ENCODE results near the gene CAPNS1.
"Not testable (repeated sequence)": the region's sequence is repeated elsewhere in the genome, so short reads cannot be mapped to it uniquely, and the experiment has no call there.

Gene CAPNS1

DNA sequence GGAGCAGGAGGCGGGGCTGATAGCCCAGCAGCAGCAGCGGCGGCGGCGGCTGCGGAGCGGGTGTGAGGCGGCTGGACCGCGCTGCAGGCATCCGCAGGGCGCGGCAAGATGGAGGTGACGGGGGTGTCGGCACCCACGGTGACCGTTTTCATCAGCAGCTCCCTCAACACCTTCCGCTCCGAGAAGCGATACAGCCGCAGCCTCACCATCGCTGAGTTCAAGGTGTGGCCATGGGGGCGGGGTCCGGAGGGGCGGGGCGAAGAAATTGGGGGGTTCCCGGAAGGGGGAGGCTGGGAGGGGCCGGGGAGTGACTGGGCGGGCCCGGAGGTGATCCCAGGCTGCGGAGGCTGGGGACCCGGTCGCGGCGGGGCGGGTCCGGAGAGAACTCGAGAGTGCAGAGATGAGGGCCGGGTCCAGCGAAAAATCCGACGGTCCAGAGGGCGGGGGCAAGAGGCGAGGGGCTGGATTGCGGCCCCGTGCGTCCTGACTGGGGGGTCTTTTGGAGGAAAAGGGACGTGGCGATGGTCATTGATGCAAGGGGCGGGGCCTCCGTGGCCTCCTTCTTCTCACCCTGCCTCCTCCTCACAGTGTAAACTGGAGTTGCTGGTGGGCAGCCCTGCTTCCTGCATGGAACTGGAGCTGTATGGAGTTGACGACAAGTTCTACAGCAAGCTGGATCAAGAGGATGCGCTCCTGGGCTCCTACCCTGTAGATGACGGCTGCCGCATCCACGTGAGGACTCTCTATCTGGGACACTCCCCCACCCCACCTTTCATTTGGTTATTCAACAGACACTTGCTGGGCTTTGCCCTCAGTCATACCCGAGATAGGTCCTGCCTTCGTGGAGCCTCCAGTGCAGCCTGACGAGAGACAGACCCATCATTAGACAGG is 24.2 kb upstream of the CAPNS1 start, which contains the start of gene TBCB:
Gene TBCB (plus strand): TSS at position 16 of the 891 bp plus-strand sequence. CDS start 93 bp downstream, at position 109.
- Histone ChIP-seq H3K9me3 (ENCODE audit: insufficient read depth, low read depth, low read length) (no peaks in the 10 kb centered on the region), H3K4me3 (ENCODE audit: low read length) (peak within 1 kb of the TSS; percentile 76), H3K4me1 (ENCODE audit: insufficient read depth, low read length) (peaks cover 9% of the 10 kb centered on the region; the same call in 1 of the 2 replicates), H3K9ac (ENCODE audit: low read depth, low read length) (peak within 1 kb of the TSS; percentile 54), H3K27ac (ENCODE audit: low read depth, low read length) (peak within 1 kb of the TSS; percentile 66; the same call in 1 of the 2 replicates), H3K27me3 (ENCODE audit: insufficient read depth, low read length) (no peaks in the 10 kb centered on the region), H3K36me3 (ENCODE audit: insufficient read depth, low read length) (peaks cover 53% of the 10 kb centered on the region)
- WGBS, result 5% methylated on average over 57 of the region's 59 CpGs

DNA sequence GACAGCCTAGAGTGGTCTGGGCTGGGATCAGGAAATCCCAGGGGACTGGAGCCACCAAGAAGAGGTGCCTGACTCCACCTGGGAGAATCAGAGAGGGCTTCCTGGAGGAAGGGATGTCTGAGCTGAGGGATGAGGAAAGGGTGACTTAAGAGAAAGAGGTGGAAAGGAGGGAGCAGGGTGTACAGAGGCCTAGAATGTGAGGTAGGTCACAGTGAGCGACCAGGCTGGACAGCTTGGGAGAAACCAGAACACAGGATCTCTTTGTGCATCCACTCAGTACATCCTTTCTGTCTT is 23.6 kb upstream of the CAPNS1 start:
- H3K27ac ChIP-seq (ENCODE audit: low read depth, low read length), result no peak overlapping the region
- peaks cover 9% of the 10 kb centered on the region; the same call in 1 of the 2 replicates for H3K4me1 ChIP-seq (ENCODE audit: insufficient read depth, low read length)
- 91% methylated on average over 1 of the region's 1 CpG for WGBS
- no peaks in the 10 kb centered on the region for H3K27me3 ChIP-seq (ENCODE audit: insufficient read depth, low read length)
- H3K4me3 ChIP-seq (ENCODE audit: low read length), result peak overlapping the region; percentile 76
- 0 out of 2 replicates have a peak overlapping the region, but pooled peaks have one; percentile 42 for H3K9ac ChIP-seq (ENCODE audit: low read depth, low read length)
- H3K36me3 ChIP-seq (ENCODE audit: insufficient read depth, low read length), result peaks cover 56% of the 10 kb centered on the region
- H3K9me3 ChIP-seq (ENCODE audit: insufficient read depth, low read depth, low read length), result no peaks in the 10 kb centered on the region

DNA sequence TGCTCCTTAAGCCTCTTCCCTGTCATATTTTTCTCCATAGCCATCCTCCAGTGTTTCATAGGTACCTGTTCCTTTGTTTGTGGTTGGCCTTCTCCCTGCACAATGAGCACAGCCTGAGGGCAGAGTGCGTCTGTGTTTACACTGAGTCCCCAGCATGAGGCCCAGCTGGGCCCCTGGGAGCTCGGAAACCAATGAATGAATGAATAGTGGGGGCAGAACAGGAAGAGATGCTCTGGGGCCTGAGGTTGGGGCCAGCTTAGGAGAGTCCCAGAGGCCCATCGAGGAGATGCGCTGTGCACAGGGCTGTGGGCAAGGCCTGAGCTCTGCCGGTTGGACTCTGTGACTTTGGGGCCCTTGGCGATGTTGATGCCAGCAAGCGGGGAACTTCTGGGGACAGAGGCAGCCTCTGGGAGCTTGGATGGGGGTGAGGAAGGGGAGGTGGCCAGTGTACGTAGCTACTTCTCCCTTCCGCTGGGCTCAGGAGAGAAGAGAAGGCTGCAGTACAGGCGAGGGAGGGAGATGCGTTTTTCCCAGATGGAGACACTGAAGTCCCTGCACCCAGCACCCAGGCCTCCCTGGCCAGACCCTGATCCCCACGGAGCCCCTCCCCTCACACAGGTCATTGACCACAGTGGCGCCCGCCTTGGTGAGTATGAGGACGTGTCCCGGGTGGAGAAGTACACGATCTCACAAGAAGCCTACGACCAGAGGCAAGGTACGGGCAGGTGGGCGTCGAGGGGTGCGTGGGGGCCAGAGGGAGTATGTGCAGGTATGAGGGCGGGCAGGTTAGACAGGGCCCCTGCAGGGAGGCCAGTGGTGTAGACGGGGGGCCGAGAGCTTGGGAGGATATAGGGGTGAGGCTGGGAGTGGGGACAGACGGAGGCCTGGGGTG is 19.5 kb upstream of the CAPNS1 start:
- Histone ChIP-seq H3K36me3 (ENCODE audit: insufficient read depth, low read length) (peaks cover 71% of the 10 kb centered on the region), H3K4me3 (ENCODE audit: low read length) (no peak overlapping the region), H3K9ac (ENCODE audit: low read depth, low read length) (no peak overlapping the region), H3K27ac (ENCODE audit: low read depth, low read length) (no peak overlapping the region), H3K4me1 (ENCODE audit: insufficient read depth, low read length) (peaks cover 9% of the 10 kb centered on the region; the same call in 1 of the 2 replicates), H3K9me3 (ENCODE audit: insufficient read depth, low read depth, low read length) (no peaks in the 10 kb centered on the region), H3K27me3 (ENCODE audit: insufficient read depth, low read length) (no peaks in the 10 kb centered on the region)
- 88% methylated on average over 26 of the region's 26 CpGs for WGBS

DNA sequence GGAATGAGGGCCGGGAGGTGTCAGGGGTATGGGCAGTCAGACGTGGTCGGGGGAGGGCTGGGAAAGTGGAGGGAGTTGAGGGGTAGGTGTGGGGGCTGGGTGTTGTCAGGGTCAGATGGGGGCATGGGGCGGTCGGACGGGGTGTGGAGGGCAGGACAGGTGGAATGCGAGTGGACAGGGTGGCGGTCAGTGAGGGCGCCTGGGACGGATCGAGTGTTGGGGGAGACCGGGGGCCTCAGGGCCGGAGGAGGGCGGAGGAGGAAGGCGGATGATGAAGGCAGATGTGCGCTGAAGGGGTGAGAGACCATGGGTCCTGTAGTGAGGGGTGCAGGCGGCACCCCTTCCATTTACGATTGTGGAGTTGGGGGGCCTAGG is 18.9 kb upstream of the CAPNS1 start:
- H3K4me1 ChIP-seq (ENCODE audit: insufficient read depth, low read length), result peaks cover 9% of the 10 kb centered on the region; the same call in 1 of the 2 replicates
- H3K27ac ChIP-seq (ENCODE audit: low read depth, low read length), result no peak overlapping the region
- no peaks in the 10 kb centered on the region for H3K27me3 ChIP-seq (ENCODE audit: insufficient read depth, low read length)
- H3K36me3 ChIP-seq (ENCODE audit: insufficient read depth, low read length), result peaks cover 77% of the 10 kb centered on the region
- no peak overlapping the region for H3K4me3 ChIP-seq (ENCODE audit: low read length)
- 95% methylated on average over 18 of the region's 18 CpGs for WGBS
- H3K9me3 ChIP-seq (ENCODE audit: insufficient read depth, low read depth, low read length), result no peaks in the 10 kb centered on the region
- 0 out of 2 replicates have a peak overlapping the region, but pooled peaks have one; percentile 26 for H3K9ac ChIP-seq (ENCODE audit: low read depth, low read length)

DNA sequence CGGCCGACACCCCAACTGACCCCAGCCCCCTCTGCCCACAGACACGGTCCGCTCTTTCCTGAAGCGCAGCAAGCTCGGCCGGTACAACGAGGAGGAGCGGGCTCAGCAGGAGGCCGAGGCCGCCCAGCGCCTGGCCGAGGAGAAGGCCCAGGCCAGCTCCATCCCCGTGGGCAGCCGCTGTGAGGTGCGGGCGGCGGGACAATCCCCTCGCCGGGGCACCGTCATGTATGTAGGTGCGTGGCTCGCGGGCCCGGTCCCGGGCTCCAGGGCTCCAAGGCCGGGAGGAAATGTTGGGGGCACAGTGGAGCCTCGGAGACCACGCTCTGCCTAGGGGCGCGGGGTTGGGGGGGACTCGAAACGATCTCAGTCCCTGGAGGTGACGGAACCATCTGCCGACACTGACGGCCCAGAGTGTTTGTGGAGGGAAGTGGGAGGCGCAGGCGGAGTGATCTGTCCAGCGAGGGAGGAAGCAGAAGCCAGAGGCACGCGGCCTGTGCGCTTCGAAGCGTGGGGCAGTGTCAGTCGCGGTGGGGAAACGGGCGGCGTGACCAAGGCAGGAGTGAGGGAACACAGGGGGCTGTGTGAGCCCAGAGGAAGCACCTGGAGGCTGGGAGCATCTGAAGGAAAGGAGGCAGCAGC is 18.3 kb upstream of the CAPNS1 start:
- Histone ChIP-seq H3K27me3 (ENCODE audit: insufficient read depth, low read length) (no peaks in the 10 kb centered on the region), H3K36me3 (ENCODE audit: insufficient read depth, low read length) (peaks cover 72% of the 10 kb centered on the region), H3K27ac (ENCODE audit: low read depth, low read length) (no peak overlapping the region), H3K9ac (ENCODE audit: low read depth, low read length) (0 out of 2 replicates have a peak overlapping the region, but pooled peaks have one; percentile 26), H3K4me3 (ENCODE audit: low read length) (no peak overlapping the region), H3K9me3 (ENCODE audit: insufficient read depth, low read depth, low read length) (no peaks in the 10 kb centered on the region), H3K4me1 (ENCODE audit: insufficient read depth, low read length) (peaks cover 7% of the 10 kb centered on the region; the same call in 1 of the 2 replicates)
- 93% methylated on average over 49 of the region's 49 CpGs for WGBS

DNA sequence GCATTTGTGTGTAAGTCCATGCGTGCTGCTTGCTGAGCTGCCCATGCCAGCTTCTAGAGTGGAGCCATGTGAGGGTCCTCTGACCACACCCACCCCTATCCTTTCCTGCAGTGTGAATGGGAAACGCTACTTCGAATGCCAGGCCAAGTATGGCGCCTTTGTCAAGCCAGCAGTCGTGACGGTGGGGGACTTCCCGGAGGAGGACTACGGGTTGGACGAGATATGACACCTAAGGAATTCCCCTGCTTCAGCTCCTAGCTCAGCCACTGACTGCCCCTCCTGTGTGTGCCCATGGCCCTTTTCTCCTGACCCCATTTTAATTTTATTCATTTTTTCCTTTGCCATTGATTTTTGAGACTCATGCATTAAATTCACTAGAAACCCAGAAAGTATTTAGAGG is 14.3 kb upstream of the CAPNS1 start:
- Histone ChIP-seq H3K4me1 (ENCODE audit: insufficient read depth, low read length) (no peaks in the 10 kb centered on the region), H3K27ac (ENCODE audit: low read depth, low read length) (no peak overlapping the region), H3K36me3 (ENCODE audit: insufficient read depth, low read length) (peaks cover 44% of the 10 kb centered on the region), H3K4me3 (ENCODE audit: low read length) (no peak overlapping the region), H3K9me3 (ENCODE audit: insufficient read depth, low read depth, low read length) (no peaks in the 10 kb centered on the region), H3K27me3 (ENCODE audit: insufficient read depth, low read length) (no peaks in the 10 kb centered on the region), H3K9ac (ENCODE audit: low read depth, low read length) (no peak overlapping the region)
- WGBS, result 95% methylated on average over 9 of the region's 9 CpGs

DNA sequence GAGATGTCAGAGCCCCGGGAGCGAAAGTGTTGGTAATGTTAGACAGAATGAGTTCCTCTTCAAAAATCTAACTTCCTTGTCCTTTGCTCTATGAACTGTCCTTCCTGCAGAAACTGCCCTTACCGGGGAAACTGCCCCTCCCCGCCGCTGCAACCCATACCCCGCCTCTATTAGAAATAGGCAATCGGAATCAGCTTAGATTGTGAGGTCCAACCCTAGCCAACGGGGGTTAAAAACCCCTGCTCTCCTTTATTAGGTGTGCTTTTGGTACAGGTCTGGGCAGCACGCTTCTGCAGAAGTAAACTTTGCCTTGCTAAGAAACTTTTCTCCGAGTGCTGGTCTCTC is 11.5 kb upstream of the CAPNS1 start:
- no peaks in the 10 kb centered on the region for H3K27me3 ChIP-seq (ENCODE audit: insufficient read depth, low read length)
- peak overlapping the region; percentile 82 for H3K27ac ChIP-seq (ENCODE audit: low read depth, low read length)
- H3K9me3 ChIP-seq (ENCODE audit: insufficient read depth, low read depth, low read length), result no peaks in the 10 kb centered on the region
- 24% methylated on average over 10 of the region's 10 CpGs for WGBS
- H3K36me3 ChIP-seq (ENCODE audit: insufficient read depth, low read length), result peaks cover 24% of the 10 kb centered on the region
- no peaks in the 10 kb centered on the region for H3K4me1 ChIP-seq (ENCODE audit: insufficient read depth, low read length)
- peak overlapping the region; percentile 64 for H3K4me3 ChIP-seq (ENCODE audit: low read length)
- peak overlapping the region; percentile 76 for H3K9ac ChIP-seq (ENCODE audit: low read depth, low read length)

DNA sequence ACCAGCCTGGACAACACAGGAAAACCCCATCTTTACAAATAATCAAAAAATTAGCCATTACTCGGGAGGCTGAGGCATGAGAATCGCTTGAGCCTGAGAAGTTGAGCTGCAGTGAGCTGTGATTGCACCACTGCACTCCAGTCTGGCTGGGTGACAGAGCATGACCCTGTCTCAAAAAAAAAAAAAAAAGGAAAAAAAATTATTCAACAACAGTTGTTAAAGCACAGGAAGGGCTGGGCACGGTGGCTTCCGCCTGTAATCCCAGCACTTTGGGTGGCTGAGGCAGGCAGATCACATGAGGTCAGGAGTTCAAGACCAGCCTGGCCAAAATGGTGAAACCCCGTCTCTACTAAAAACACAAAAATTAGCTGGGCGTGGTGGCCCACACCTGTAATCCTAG is 8.6 kb upstream of the CAPNS1 start:
- not testable (repeated sequence) for H3K9me3 ChIP-seq (ENCODE audit: insufficient read depth, low read depth, low read length); H3K27me3 ChIP-seq (ENCODE audit: insufficient read depth, low read length); H3K36me3 ChIP-seq (ENCODE audit: insufficient read depth, low read length); H3K9ac ChIP-seq (ENCODE audit: low read depth, low read length); H3K4me1 ChIP-seq (ENCODE audit: insufficient read depth, low read length); H3K4me3 ChIP-seq (ENCODE audit: low read length); H3K27ac ChIP-seq (ENCODE audit: low read depth, low read length)
- 93% methylated on average over 6 of the region's 6 CpGs for WGBS

DNA sequence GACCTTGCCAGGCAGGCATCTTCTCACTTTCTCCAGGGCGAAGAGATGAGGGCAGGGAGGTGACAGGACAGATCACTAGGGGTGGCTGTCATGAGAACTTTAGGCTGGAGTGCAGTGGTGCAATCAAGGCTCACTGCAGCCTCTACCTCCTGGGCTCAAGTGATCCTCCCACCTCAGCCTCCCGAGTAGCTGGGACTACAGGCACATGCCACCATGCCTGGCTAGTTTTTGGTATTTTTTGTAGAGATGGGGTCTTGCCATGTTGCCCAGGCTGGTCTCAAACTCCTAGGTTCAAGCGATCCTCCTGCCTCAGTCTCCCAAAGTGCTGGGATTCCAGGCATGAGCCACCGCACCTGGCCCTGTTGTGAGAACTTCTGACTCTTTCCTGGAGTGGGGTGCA is 5.0 kb upstream of the CAPNS1 start:
- H3K4me3 ChIP-seq (ENCODE audit: low read length); H3K27me3 ChIP-seq (ENCODE audit: insufficient read depth, low read length); H3K9ac ChIP-seq (ENCODE audit: low read depth, low read length); H3K27ac ChIP-seq (ENCODE audit: low read depth, low read length); H3K36me3 ChIP-seq (ENCODE audit: insufficient read depth, low read length); H3K4me1 ChIP-seq (ENCODE audit: insufficient read depth, low read length); H3K9me3 ChIP-seq (ENCODE audit: insufficient read depth, low read depth, low read length): not testable (repeated sequence)
- 91% methylated on average over 4 of the region's 4 CpGs for WGBS

DNA sequence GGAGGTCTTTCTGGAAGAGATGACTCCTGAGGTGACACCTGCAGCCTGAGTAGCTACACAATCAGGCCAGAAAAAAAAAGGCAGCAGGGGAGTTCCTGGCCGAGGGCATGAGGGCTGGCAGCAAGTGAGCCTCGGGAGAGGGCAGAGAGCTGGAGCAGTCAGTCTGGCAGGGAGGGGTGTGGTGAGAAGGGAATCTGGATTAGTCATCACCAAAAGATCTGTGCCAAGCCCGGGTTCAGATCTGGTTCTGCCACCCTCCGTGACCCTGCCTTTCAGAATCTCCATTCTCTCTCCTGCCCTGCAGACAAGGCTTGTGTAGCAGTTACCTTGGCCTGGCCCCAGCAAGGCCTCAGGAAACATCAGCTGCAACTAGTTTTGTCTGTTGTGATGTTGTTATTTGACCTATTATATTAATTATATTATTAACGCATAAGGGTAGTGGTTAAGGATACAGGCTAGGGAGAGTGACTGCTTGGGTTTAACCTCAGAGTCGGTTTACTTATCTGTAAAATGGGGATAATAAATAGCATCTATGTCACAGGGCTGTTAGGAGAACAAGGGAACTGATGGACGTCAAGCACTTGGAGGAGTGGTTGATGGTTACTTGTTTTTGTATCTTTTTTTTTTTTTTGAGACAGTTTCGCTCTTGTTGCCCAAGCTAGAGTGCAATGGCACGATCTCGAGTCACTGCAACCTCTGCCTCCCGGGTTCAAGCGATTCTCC is 2.7 kb upstream of the CAPNS1 start:
- Histone ChIP-seq H3K4me3 (ENCODE audit: low read length) (no peak overlapping the region), H3K36me3 (ENCODE audit: insufficient read depth, low read length) (peaks cover 2% of the 10 kb centered on the region; the same call in 1 of the 2 replicates), H3K9me3 (ENCODE audit: insufficient read depth, low read depth, low read length) (no peaks in the 10 kb centered on the region), H3K4me1 (ENCODE audit: insufficient read depth, low read length) (no peaks in the 10 kb centered on the region; the same call in 1 of the 2 replicates), H3K27ac (ENCODE audit: low read depth, low read length) (no peak overlapping the region), H3K9ac (ENCODE audit: low read depth, low read length) (no peak overlapping the region), H3K27me3 (ENCODE audit: insufficient read depth, low read length) (no peaks in the 10 kb centered on the region)
- 81% methylated on average over 12 of the region's 12 CpGs for WGBS
